ENCODE data around the gene CST3. TPM values are rescaled to one million over a fixed set of nuclear protein-coding genes. Genes with fewer than 3 reads are reported as not detected.

CST3 gene
- total and polyA plus RNA-seq, 2 of the 8 experiments (the other 6 are each of a cell fraction or from before 2014, with no cell fraction given): 53.2 to 184 TPM

Other genes with a start within 250 kb of the CST3 start
- gene NAPB, start 216.5 kb downstream of the CST3 start, total RNA-seq (2021; fragmentation: NEBNext Ultra II Directional; extraction: Animal tissue kit (Norgen Biotek cat#: 25700)): 12.3 and 12.8 TPM in 2 replicates
- 3.5 and 6.2 TPM in 2 replicates for gene NAPB, start 216.5 kb downstream of the CST3 start, polyA plus RNA-seq (2011; rRNA removed)
- not detected in 2 replicates for gene CSTL1, start 198.3 kb downstream of the CST3 start, total RNA-seq (2021; fragmentation: NEBNext Ultra II Directional; extraction: Animal tissue kit (Norgen Biotek cat#: 25700))
- not detected in 2 replicates for gene CSTL1, start 198.3 kb downstream of the CST3 start, polyA plus RNA-seq (2011; rRNA removed)
- gene CST11, start 185.1 kb downstream of the CST3 start, total RNA-seq (2021; fragmentation: NEBNext Ultra II Directional; extraction: Animal tissue kit (Norgen Biotek cat#: 25700)): not detected in 2 replicates
- gene CST11, start 185.1 kb downstream of the CST3 start, polyA plus RNA-seq (2011; rRNA removed): 0.72 and 2.0 TPM in 2 replicates
- not detected in 2 replicates for gene CST8, start 146.8 kb downstream of the CST3 start, total RNA-seq (2021; fragmentation: NEBNext Ultra II Directional; extraction: Animal tissue kit (Norgen Biotek cat#: 25700))
- gene CST8, start 146.8 kb downstream of the CST3 start, polyA plus RNA-seq (2011; rRNA removed): not detected in 2 replicates
- gene CST9L, start 69.5 kb downstream of the CST3 start, total RNA-seq (2021; fragmentation: NEBNext Ultra II Directional; extraction: Animal tissue kit (Norgen Biotek cat#: 25700)): not detected in 2 replicates
- not detected in 2 replicates for gene CST9L, start 69.5 kb downstream of the CST3 start, polyA plus RNA-seq (2011; rRNA removed)
- 0.19 TPM in 1 of 2 replicates, not detected in the other for gene CST9, start 32.0 kb downstream of the CST3 start, total RNA-seq (2021; fragmentation: NEBNext Ultra II Directional; extraction: Animal tissue kit (Norgen Biotek cat#: 25700))
- gene CST9, start 32.0 kb downstream of the CST3 start, polyA plus RNA-seq (2011; rRNA removed): 0.05 and 0.08 TPM in 2 replicates
- not detected in 2 replicates for gene CST4, start 51.1 kb upstream of the CST3 start, total RNA-seq (2021; fragmentation: NEBNext Ultra II Directional; extraction: Animal tissue kit (Norgen Biotek cat#: 25700))
- gene CST4, start 51.1 kb upstream of the CST3 start, polyA plus RNA-seq (2011; rRNA removed): not detected in 2 replicates
- gene CST1, start 113.0 kb upstream of the CST3 start, total RNA-seq (2021; fragmentation: NEBNext Ultra II Directional; extraction: Animal tissue kit (Norgen Biotek cat#: 25700)): 2.9 and 5.4 TPM in 2 replicates
- gene CST1, start 113.0 kb upstream of the CST3 start, polyA plus RNA-seq (2011; rRNA removed): 2.3 TPM in 2 replicates
- not detected in 2 replicates for gene CST2, start 188.8 kb upstream of the CST3 start, total RNA-seq (2021; fragmentation: NEBNext Ultra II Directional; extraction: Animal tissue kit (Norgen Biotek cat#: 25700))
- gene CST2, start 188.8 kb upstream of the CST3 start, polyA plus RNA-seq (2011; rRNA removed): not detected in 2 replicates
- gene CST5, start 241.8 kb upstream of the CST3 start, total RNA-seq (2021; fragmentation: NEBNext Ultra II Directional; extraction: Animal tissue kit (Norgen Biotek cat#: 25700)): not detected in 2 replicates
- gene CST5, start 241.8 kb upstream of the CST3 start, polyA plus RNA-seq (2011; rRNA removed): not detected in 2 replicates

Data from H1 (cell line).